Hematopoietic multipotent progenitor cell (in vitro differentiated cells): ENCODE results near the gene GSK3A. TPM values are rescaled to one million over a fixed set of nuclear protein-coding genes. Genes with fewer than 3 reads are reported as not detected.

Source experiments
- DNase-seq, 3 donors: peaks; one replicate each; pipeline ENCODE4 v3.0.0-alpha.2; 2011 to 2015; ENCODE audit warnings: low read depth in 2 of 3, low spot score in 2 of 3
- total RNA-seq: library from RNA; depleted of rRNA; stranded (reverse); fragments of >200 nt; gene quantifications from one replicate; pipeline ENCODE4 v1.2.3, GENCODE V29; 2012

The GSK3A gene
- 24.5 TPM for total RNA-seq

- DNase-seq: peak; percentile 93 to 99 (median 99)
Observed at GRCh38 chr19:42242512-42243409, at the start of gene GSK3A. GSK3A (minus strand) TSS chr19:42242602; CDS start chr19:42242465, 137 bp downstream.

GRCh38 chr19:42291435-42291810 is 49.0 kb upstream of the GSK3A start:
- no peak for DNase-seq

- DNase-seq: peak in 2 of 3 donors; percentile 79 to 86
Observed at GRCh38 chr19:42290523-42291434, 48.4 kb upstream of the GSK3A start.

- DNase-seq: no peak
Observed at GRCh38 chr19:42290136-42290522, 47.7 kb upstream of the GSK3A start.

- DNase-seq: no peak
Observed at GRCh38 chr19:42289556-42290041, 47.2 kb upstream of the GSK3A start.

- no peak for DNase-seq
Observed at GRCh38 chr19:42288881-42289555, 46.6 kb upstream of the GSK3A start.

GRCh38 chr19:42288387-42288786 is 46.0 kb upstream of the GSK3A start:
- peak in 1 of 3 donors; percentile 26 for DNase-seq

- no peak for DNase-seq
Observed at GRCh38 chr19:42287827-42288107, 45.4 kb upstream of the GSK3A start.

GRCh38 chr19:42287017-42287826 is 44.8 kb upstream of the GSK3A start:
- no peak for DNase-seq

- peak in 1 of 3 donors; percentile 77 for DNase-seq
Observed at GRCh38 chr19:42286349-42287016, 44.1 kb upstream of the GSK3A start.

GRCh38 chr19:42285988-42286348 is 43.6 kb upstream of the GSK3A start:
- no peak for DNase-seq

- DNase-seq: peak in 1 of 3 donors; percentile 77
Observed at GRCh38 chr19:42285541-42285941, 43.1 kb upstream of the GSK3A start.

- peak in 1 of 3 donors; percentile 17 for DNase-seq
Observed at GRCh38 chr19:42284591-42285341, 42.4 kb upstream of the GSK3A start.

GRCh38 chr19:42284066-42284501 is 41.7 kb upstream of the GSK3A start:
- DNase-seq: peak in 2 of 3 donors; percentile 79 to 84

- peak; percentile 93 to 96 (median 96) for DNase-seq
Observed at GRCh38 chr19:42283188-42284065, 41.0 kb upstream of the GSK3A start.

- no peak for DNase-seq
Observed at GRCh38 chr19:42282819-42283187, 40.4 kb upstream of the GSK3A start.

- peak in 1 of 3 donors; percentile 54 for DNase-seq
Observed at GRCh38 chr19:42281827-42282762, 39.7 kb upstream of the GSK3A start.
